Adipose tissue (tissue), 3 donors: Measurements from ENCODE around the gene ZSCAN4. TPM values are rescaled to one million over a fixed set of nuclear protein-coding genes. Genes with fewer than 3 reads are reported as not detected.

Experiments used
- polyA plus RNA-seq, 3 donors: library from polyadenylated mRNA; stranded (reverse); fragments of 200-250 nt; gene quantifications; one replicate each; pipeline ENCODE4 v1.2.3, GENCODE V29; 2013
- donor health status: healthy with polysubstance abuse.
- donor health status: Bipolar disorder and iron deficiency.
- donor health status: healthy.

The ZSCAN4 gene
- polyA plus RNA-seq, 3 donors = 0.04 to 0.67 TPM; not detected in 1

Other genes starting within 250 kb of the ZSCAN4 start
- 1 to 10 TPM; 1.8 to 7.4 (median 7.0) TPM for gene ZNF749, start 233.6 kb upstream of the ZSCAN4 start, polyA plus RNA-seq
- under 1 TPM in 2 of 3 donors, not detected in 1; 0.16 to 0.23 TPM for gene VN1R1, start 211.8 kb upstream of the ZSCAN4 start, polyA plus RNA-seq
- gene ZNF772, start 191.4 kb upstream of the ZSCAN4 start, polyA plus RNA-seq = 1 to 10 TPM; 1.1 to 2.1 (median 1.8) TPM
- 1 to 10 TPM; 2.8 to 3.6 (median 3.0) TPM for gene ZNF419, start 181.2 kb upstream of the ZSCAN4 start, polyA plus RNA-seq
- 1 to 10 TPM; 2.1 to 3.3 (median 3.2) TPM for gene ZNF773, start 169.0 kb upstream of the ZSCAN4 start, polyA plus RNA-seq
- 1 to 10 TPM; 1.2 to 1.9 (median 1.3) TPM for gene ZNF549, start 141.6 kb upstream of the ZSCAN4 start, polyA plus RNA-seq
- 1 to 10 TPM; 1.5 to 3.2 (median 2.6) TPM for gene ZNF550, start 109.1 kb upstream of the ZSCAN4 start, polyA plus RNA-seq
- gene ZNF416, start 90.0 kb upstream of the ZSCAN4 start, polyA plus RNA-seq = 1 to 10 TPM in 2 of 3 donors, under 1 TPM in 1; 0.90 to 2.0 (median 1.2) TPM
- 1 to 10 TPM in 2 of 3 donors, under 1 TPM in 1; 0.45 to 1.3 (median 1.2) TPM for gene ZIK1, start 84.8 kb upstream of the ZSCAN4 start, polyA plus RNA-seq
- gene ZNF530, start 69.0 kb upstream of the ZSCAN4 start, polyA plus RNA-seq = 1 to 10 TPM in 2 of 3 donors, under 1 TPM in 1; 0.94 to 1.9 (median 1.0) TPM
- gene ZNF134, start 54.7 kb upstream of the ZSCAN4 start, polyA plus RNA-seq = 1 to 10 TPM; 3.3 to 7.0 (median 4.7) TPM
- 1 to 10 TPM; 2.9 to 4.7 (median 3.7) TPM for gene ZNF211, start 35.8 kb upstream of the ZSCAN4 start, polyA plus RNA-seq
- gene ZNF551, start 13.0 kb downstream of the ZSCAN4 start, polyA plus RNA-seq = 1 to 10 TPM; 1.7 to 3.4 (median 2.8) TPM
- gene ZNF154, start 40.3 kb downstream of the ZSCAN4 start, polyA plus RNA-seq = under 1 TPM; 0.67 to 0.79 (median 0.67) TPM
- 1 to 10 TPM; 1.5 to 3.4 (median 2.5) TPM for gene ZNF671, start 58.7 kb downstream of the ZSCAN4 start, polyA plus RNA-seq
- gene ZNF776, start 77.9 kb downstream of the ZSCAN4 start, polyA plus RNA-seq = 1 to 10 TPM; 2.2 to 4.4 (median 2.8) TPM
- 1 to 10 TPM; 3.3 to 6.1 (median 3.8) TPM for gene ZNF586, start 100.7 kb downstream of the ZSCAN4 start, polyA plus RNA-seq
- 1 to 10 TPM; 2.2 to 3.4 (median 3.0) TPM for gene ZNF552, start 146.0 kb downstream of the ZSCAN4 start, polyA plus RNA-seq
- gene ZNF587B, start 161.4 kb downstream of the ZSCAN4 start, polyA plus RNA-seq = 1 to 10 TPM; 2.5 to 5.2 (median 5.1) TPM
- gene ZNF587, start 180.9 kb downstream of the ZSCAN4 start, polyA plus RNA-seq = 1 to 10 TPM; 5.1 to 6.5 (median 6.5) TPM
- gene ZNF814, start 220.1 kb downstream of the ZSCAN4 start, polyA plus RNA-seq = 1 to 10 TPM; 2.7 to 4.1 (median 4.0) TPM
- gene ZNF417, start 247.7 kb downstream of the ZSCAN4 start, polyA plus RNA-seq = 1 to 10 TPM; 2.2 to 2.6 (median 2.5) TPM